Activated naive CD8-positive, alpha-beta T cell treated with anti-CD3 and anti-CD28 coated beads, Interleukin-2, amount 50 U/mL, for 16 hours (primary cell): ENCODE results near the gene TCFL5.

Experiments used
- DNase-seq: peaks from one replicate; pipeline ENCODE4 v3.0.0-alpha.2; 2020; ENCODE audit warnings: low read depth, low spot score

The TCFL5 gene

GRCh38 chr20:62812907-62813200 lies 48.8 kb downstream of the TCFL5 start:
- no peak for DNase-seq

- DNase-seq: no peak
Measured at GRCh38 chr20:62812181-62812906, 49.3 kb downstream of the TCFL5 start.

GRCh38 chr20:62811720-62812119 lies 49.9 kb downstream of the TCFL5 start:
- DNase-seq: no peak

GRCh38 chr20:62811320-62811719 lies 50.3 kb downstream of the TCFL5 start:
- DNase-seq: no peak

- DNase-seq: no peak
Measured at GRCh38 chr20:62809530-62810428, 51.8 kb downstream of the TCFL5 start.

GRCh38 chr20:62808211-62808865 lies 53.3 kb downstream of the TCFL5 start:
- peak; percentile 52 for DNase-seq

GRCh38 chr20:62807444-62808210 lies 54.0 kb downstream of the TCFL5 start:
- no peak for DNase-seq

GRCh38 chr20:62806383-62807050 lies 55.1 kb downstream of the TCFL5 start:
- DNase-seq: no peak

- no peak for DNase-seq
Measured at GRCh38 chr20:62805711-62806382, 55.8 kb downstream of the TCFL5 start.

GRCh38 chr20:62805155-62805710 lies 56.4 kb downstream of the TCFL5 start:
- no peak for DNase-seq

GRCh38 chr20:62804627-62805154 lies 56.9 kb downstream of the TCFL5 start, which contains the start of gene OGFR:
Gene OGFR, plus strand, starts transcription at chr20:62804835. Its CDS starts 25 bp downstream, at chr20:62804860.
- DNase-seq: peak; percentile 47

- DNase-seq: no peak
Measured at GRCh38 chr20:62804021-62804626, 57.5 kb downstream of the TCFL5 start.

- no peak for DNase-seq
Measured at GRCh38 chr20:62802026-62802712, 59.5 kb downstream of the TCFL5 start.

- DNase-seq: no peak
Measured at GRCh38 chr20:62801284-62802010, 60.2 kb downstream of the TCFL5 start.

GRCh38 chr20:62800314-62801259 lies 61.0 kb downstream of the TCFL5 start:
- no peak for DNase-seq

GRCh38 chr20:62799873-62800272 lies 61.7 kb downstream of the TCFL5 start:
- DNase-seq: no peak

- DNase-seq: no peak
Measured at GRCh38 chr20:62799459-62799858, 62.2 kb downstream of the TCFL5 start.
